ENCODE measurements around the gene ACTG1. TPM values are rescaled to one million over a fixed set of nuclear protein-coding genes. Genes with fewer than 3 reads are reported as not detected.

ACTG1 gene
- total RNA-seq, 1 experiment from 2014 or later = 1,461 TPM

- CTCF ChIA-PET = no interaction called here
- no peaks in the 10 kb centered on the region for H3K9me3 Mint-ChIP-seq (ENCODE audit: unreplicated experiment)
- TF ChIP-seq CTCF (IDR thresholded peaks at IDR 0.05; ENCODE audit: unreplicated experiment) = no peak
- POLR2A ChIA-PET = interaction anchor here (0.6 to 1.1 kb wide), 2 partner anchors 14 to 21 kb away, joined by 3 read pairs; no protein-coding TSS in a partner anchor
- intact Hi-C loops (cut with micrococcal nuclease) = no loop called here
- no peak overlapping the region for H3K4me3 Mint-ChIP-seq (ENCODE audit: unreplicated experiment)
- DNase-seq (ENCODE audit: unreplicated experiment) = no peak
- no TSS peak for BruUV-seq (replicated peaks)
- H3K36me3 Mint-ChIP-seq (ENCODE audit: insufficient read depth, unreplicated experiment) = peaks cover 8% of the 10 kb centered on the region
- H3K4me1 Mint-ChIP-seq (ENCODE audit: insufficient read depth, unreplicated experiment) = no peaks in the 10 kb centered on the region
- H3K27ac Mint-ChIP-seq (ENCODE audit: low read depth, unreplicated experiment) = no peak overlapping the region
- no peaks in the 10 kb centered on the region for H3K27me3 Mint-ChIP-seq (ENCODE audit: insufficient read depth, unreplicated experiment)
Observed at GRCh38 chr17:81538651-81539570, 26.3 kb upstream of the ACTG1 start.

- ChIA-PET POLR2A (interaction anchor here (1.1 kb wide), 1 partner anchor 15 kb away, joined by 3 read pairs; no protein-coding TSS in a partner anchor), CTCF (no interaction called here)
- DNase-seq (ENCODE audit: unreplicated experiment) = no peak
- no peaks in the 10 kb centered on the region for H3K27me3 Mint-ChIP-seq (ENCODE audit: insufficient read depth, unreplicated experiment)
- H3K4me3 Mint-ChIP-seq (ENCODE audit: unreplicated experiment) = no peak overlapping the region
- no TSS peak for BruUV-seq (replicated peaks)
- H3K27ac Mint-ChIP-seq (ENCODE audit: low read depth, unreplicated experiment) = no peak overlapping the region
- no peak for TF ChIP-seq CTCF (IDR thresholded peaks at IDR 0.05; ENCODE audit: unreplicated experiment)
- intact Hi-C loops (cut with micrococcal nuclease) = no loop called here
- peaks cover 8% of the 10 kb centered on the region for H3K36me3 Mint-ChIP-seq (ENCODE audit: insufficient read depth, unreplicated experiment)
- no peaks in the 10 kb centered on the region for H3K9me3 Mint-ChIP-seq (ENCODE audit: unreplicated experiment)
- H3K4me1 Mint-ChIP-seq (ENCODE audit: insufficient read depth, unreplicated experiment) = no peaks in the 10 kb centered on the region
Observed at GRCh38 chr17:81537856-81538555, 25.4 kb upstream of the ACTG1 start.

- ChIA-PET POLR2A (no interaction called here), CTCF (no interaction called here)
- DNase-seq (ENCODE audit: unreplicated experiment) = peak; percentile 25
- no peak overlapping the region for H3K27ac Mint-ChIP-seq (ENCODE audit: low read depth, unreplicated experiment)
- TF ChIP-seq CTCF (IDR thresholded peaks at IDR 0.05; ENCODE audit: unreplicated experiment) = peak; percentile 45
- H3K27me3 Mint-ChIP-seq (ENCODE audit: insufficient read depth, unreplicated experiment) = no peaks in the 10 kb centered on the region
- H3K4me1 Mint-ChIP-seq (ENCODE audit: insufficient read depth, unreplicated experiment) = no peaks in the 10 kb centered on the region
- BruUV-seq (replicated peaks) = no TSS peak
- no peak overlapping the region for H3K4me3 Mint-ChIP-seq (ENCODE audit: unreplicated experiment)
- no peaks in the 10 kb centered on the region for H3K9me3 Mint-ChIP-seq (ENCODE audit: unreplicated experiment)
- intact Hi-C loops (cut with micrococcal nuclease) = no loop called here
- peaks cover 2% of the 10 kb centered on the region for H3K36me3 Mint-ChIP-seq (ENCODE audit: insufficient read depth, unreplicated experiment)
Observed at GRCh38 chr17:81537343-81537855, 24.8 kb upstream of the ACTG1 start.
